ENCODE data around the gene SMYD2. TPM values are rescaled to one million over a fixed set of nuclear protein-coding genes. Genes with fewer than 3 reads are reported as not detected.

SMYD2 gene
- total RNA-seq, 1 experiment from 2014 or later: 25.8 TPM

DNA sequence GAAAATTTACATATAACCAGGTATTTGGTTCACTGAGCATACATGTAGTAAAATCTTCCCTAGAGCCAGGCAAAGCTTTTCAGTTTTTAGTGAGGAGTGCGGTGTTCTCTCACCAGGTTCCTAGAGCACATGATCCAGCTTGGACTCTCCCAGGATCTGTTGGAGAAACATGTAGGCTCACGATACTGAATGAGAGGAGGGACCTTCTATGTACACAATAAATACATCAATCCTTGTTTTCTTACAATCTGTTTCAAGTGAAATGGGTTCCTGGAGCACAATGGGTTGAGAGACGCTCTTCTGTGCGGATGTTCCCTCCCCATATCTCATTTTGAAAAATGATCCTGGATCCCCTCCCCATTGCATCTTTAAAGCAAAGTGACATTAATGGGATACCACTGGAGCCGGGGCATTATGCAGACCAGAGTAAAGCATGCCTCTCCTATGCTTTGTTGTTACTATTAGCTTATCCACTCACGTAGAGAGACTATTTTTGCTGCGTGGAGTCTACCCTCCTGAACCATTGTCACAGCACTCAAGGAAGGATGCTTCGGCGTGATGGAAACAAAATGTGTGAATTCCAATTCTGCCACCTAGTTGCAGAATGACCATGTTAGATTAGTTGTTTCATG is 19.3 kb downstream of the SMYD2 start:
- intact Hi-C loops (cut with micrococcal nuclease; ENCODE audit: unreplicated experiment): loop anchor here (10.0 kb wide), 1 partner anchor 1035 kb away; no protein-coding TSS in a partner anchor
- no TSS peak for BruUV-seq (replicated peaks)
- H3K27me3 ChIP-seq (replicated peaks; ENCODE audit: insufficient read depth, low read depth, low read length, poor library complexity): no peaks in the 10 kb centered on the region
- H3K27ac ChIP-seq (ENCODE audit: low read depth, low read length, poor library complexity, severe bottlenecking): no peak overlapping the region
- TF ChIP-seq, protein P1, sequence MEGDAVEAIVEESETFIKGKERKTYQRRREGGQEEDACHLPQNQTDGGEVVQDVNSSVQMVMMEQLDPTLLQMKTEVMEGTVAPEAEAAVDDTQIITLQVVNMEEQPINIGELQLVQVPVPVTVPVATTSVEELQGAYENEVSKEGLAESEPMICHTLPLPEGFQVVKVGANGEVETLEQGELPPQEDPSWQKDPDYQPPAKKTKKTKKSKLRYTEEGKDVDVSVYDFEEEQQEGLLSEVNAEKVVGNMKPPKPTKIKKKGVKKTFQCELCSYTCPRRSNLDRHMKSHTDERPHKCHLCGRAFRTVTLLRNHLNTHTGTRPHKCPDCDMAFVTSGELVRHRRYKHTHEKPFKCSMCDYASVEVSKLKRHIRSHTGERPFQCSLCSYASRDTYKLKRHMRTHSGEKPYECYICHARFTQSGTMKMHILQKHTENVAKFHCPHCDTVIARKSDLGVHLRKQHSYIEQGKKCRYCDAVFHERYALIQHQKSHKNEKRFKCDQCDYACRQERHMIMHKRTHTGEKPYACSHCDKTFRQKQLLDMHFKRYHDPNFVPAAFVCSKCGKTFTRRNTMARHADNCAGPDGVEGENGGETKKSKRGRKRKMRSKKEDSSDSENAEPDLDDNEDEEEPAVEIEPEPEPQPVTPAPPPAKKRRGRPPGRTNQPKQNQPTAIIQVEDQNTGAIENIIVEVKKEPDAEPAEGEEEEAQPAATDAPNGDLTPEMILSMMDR (conservative IDR thresholded peaks at IDR 0.05; ENCODE audit: low read depth, low read length): no peak
- TF ChIP-seq EZH2 (IDR thresholded peaks at IDR 0.05; ENCODE audit: borderline replicate concordance, low read depth, low read length, poor library complexity, severe bottlenecking): no peak
- H3K4me3 ChIP-seq (ENCODE audit: low read depth, low read length, poor library complexity, severe bottlenecking): no peak overlapping the region
- ChIA-PET POLR2A (ENCODE audit: low non-redundant PET) (no interaction called here), CTCF (no interaction called here)
- DNase-seq (ENCODE audit: low spot score): no peak
- peaks cover 30% of the 10 kb centered on the region for H3K4me1 ChIP-seq (ENCODE audit: insufficient read depth, low read length, poor library complexity, severe bottlenecking)
- H3K36me3 ChIP-seq (ENCODE audit: insufficient read depth, low read length, poor library complexity, severe bottlenecking): no peaks in the 10 kb centered on the region
- no peaks in the 10 kb centered on the region for H3K9me3 ChIP-seq (ENCODE audit: low read depth, low read length, poor library complexity, severe bottlenecking)

DNA sequence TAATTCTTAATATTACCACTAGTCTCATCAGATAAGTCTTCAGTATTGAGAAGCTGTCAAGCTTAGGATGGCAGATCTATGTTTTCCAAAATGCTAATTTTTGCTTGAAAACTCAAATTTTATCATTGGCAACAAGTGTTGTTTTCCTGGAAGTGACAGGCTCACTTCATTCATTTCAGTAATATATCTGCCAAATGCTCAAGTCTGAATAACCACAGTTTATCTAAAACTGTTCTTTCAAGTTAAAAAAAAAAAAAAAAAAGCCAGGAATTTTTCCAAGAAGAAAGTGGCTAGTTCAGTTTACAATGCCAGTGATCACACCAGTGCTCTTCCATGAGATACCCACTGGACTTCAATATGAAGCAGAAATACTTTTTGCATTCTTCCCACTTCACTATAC is 20.6 kb downstream of the SMYD2 start:
- no peak overlapping the region for H3K27ac ChIP-seq (ENCODE audit: low read depth, low read length, poor library complexity, severe bottlenecking)
- intact Hi-C loops (cut with micrococcal nuclease; ENCODE audit: unreplicated experiment): loop anchor here (10.0 kb wide), 1 partner anchor 1037 kb away; no protein-coding TSS in a partner anchor
- TF ChIP-seq EZH2 (IDR thresholded peaks at IDR 0.05; ENCODE audit: borderline replicate concordance, low read depth, low read length, poor library complexity, severe bottlenecking): no peak
- TF ChIP-seq, protein P1 (conservative IDR thresholded peaks at IDR 0.05; ENCODE audit: low read depth, low read length): no peak
- H3K9me3 ChIP-seq (ENCODE audit: low read depth, low read length, poor library complexity, severe bottlenecking): no peaks in the 10 kb centered on the region
- no TSS peak for BruUV-seq (replicated peaks)
- ChIA-PET POLR2A (ENCODE audit: low non-redundant PET) (no interaction called here), CTCF (no interaction called here)
- peaks cover 18% of the 10 kb centered on the region for H3K4me1 ChIP-seq (ENCODE audit: insufficient read depth, low read length, poor library complexity, severe bottlenecking)
- DNase-seq (ENCODE audit: low spot score): no peak
- no peaks in the 10 kb centered on the region for H3K36me3 ChIP-seq (ENCODE audit: insufficient read depth, low read length, poor library complexity, severe bottlenecking)
- H3K4me3 ChIP-seq (ENCODE audit: low read depth, low read length, poor library complexity, severe bottlenecking): no peak overlapping the region
- no peaks in the 10 kb centered on the region for H3K27me3 ChIP-seq (replicated peaks; ENCODE audit: insufficient read depth, low read depth, low read length, poor library complexity)

DNA sequence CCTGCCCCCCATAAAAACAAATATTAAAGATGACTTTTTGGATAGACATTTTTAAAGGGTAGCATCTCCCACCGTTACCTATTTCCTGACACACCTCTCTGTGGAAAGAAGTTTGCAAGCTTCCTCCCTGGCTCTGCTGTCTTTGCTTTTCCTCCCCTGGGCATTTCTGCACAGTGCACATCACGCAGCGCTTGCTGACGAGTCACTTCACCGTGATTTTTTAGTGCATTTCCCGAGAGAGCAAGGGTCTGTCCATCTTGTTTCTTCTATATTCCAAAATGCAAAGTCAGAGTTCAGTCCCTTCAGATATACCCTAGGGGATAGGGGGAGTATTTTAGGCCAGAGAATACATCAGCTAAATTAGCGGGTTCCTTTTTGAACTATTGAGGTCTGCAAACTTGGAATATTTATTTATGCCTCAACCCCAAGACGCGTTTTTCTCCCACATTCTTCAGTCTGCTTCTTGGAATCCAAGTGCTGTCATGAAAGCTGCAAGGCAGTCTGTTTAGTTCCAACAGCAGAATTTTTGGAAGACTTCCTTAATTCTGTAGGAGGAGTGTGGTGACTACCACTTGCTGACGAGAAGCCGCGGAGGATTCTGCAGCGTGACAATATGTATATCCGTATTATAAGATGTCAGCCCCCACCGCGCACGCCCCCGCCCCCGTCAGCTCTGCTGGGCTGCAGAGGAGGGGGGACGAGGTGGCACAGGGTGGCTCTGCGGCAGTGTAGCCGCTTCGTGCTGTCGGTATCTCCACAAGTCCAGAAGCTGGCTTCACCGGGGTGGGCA is 22.4 kb downstream of the SMYD2 start:
- POLR2A ChIA-PET (ENCODE audit: low non-redundant PET): no interaction called here
- no peak for DNase-seq (ENCODE audit: low spot score)
- H3K27ac ChIP-seq (ENCODE audit: low read depth, low read length, poor library complexity, severe bottlenecking): no peak overlapping the region
- H3K27me3 ChIP-seq (replicated peaks; ENCODE audit: insufficient read depth, low read depth, low read length, poor library complexity): no peaks in the 10 kb centered on the region
- intact Hi-C loops (cut with micrococcal nuclease; ENCODE audit: unreplicated experiment): loop anchor here (10.0 kb wide), 1 partner anchor 1039 kb away; no protein-coding TSS in a partner anchor
- no TSS peak for BruUV-seq (replicated peaks)
- no peak for TF ChIP-seq EZH2 (IDR thresholded peaks at IDR 0.05; ENCODE audit: borderline replicate concordance, low read depth, low read length, poor library complexity, severe bottlenecking)
- TF ChIP-seq, protein P1 (conservative IDR thresholded peaks at IDR 0.05; ENCODE audit: low read depth, low read length): no peak
- no peaks in the 10 kb centered on the region for H3K9me3 ChIP-seq (ENCODE audit: low read depth, low read length, poor library complexity, severe bottlenecking)
- no peak overlapping the region for H3K4me3 ChIP-seq (ENCODE audit: low read depth, low read length, poor library complexity, severe bottlenecking)
- CTCF ChIA-PET: no interaction called here
- no peaks in the 10 kb centered on the region for H3K36me3 ChIP-seq (ENCODE audit: insufficient read depth, low read length, poor library complexity, severe bottlenecking)
- H3K4me1 ChIP-seq (ENCODE audit: insufficient read depth, low read length, poor library complexity, severe bottlenecking): peaks cover 5% of the 10 kb centered on the region

Data from A673 (cell line).